PFSK-1 (cell line): ENCODE data around the gene CEACAM1.

Experiments
- POLR2AphosphoS5 ChIP-seq: IDR thresholded peaks from 2 replicates; pipeline ENCODE4 v1.6.1; 2012; ENCODE audit warnings: low read depth, mild to moderate bottlenecking, control low read depth, low read length, moderate library complexity
- SIN3A ChIP-seq: IDR thresholded peaks from 2 replicates; pipeline ENCODE4 v1.6.1; 2012; ENCODE audit warnings: mild to moderate bottlenecking, low read length, moderate library complexity, borderline replicate concordance; ENCODE audit not compliant: insufficient read depth
- TAF1 ChIP-seq: IDR thresholded peaks from 2 replicates; pipeline ENCODE4 v1.6.1; 2012; ENCODE audit warnings: low read length, control low read depth, borderline replicate concordance; ENCODE audit not compliant: insufficient read depth
- TF ChIP-seq, protein P1 (sequence below), 2 experiments: IDR thresholded peaks; 2 replicates each; pipeline versions ENCODE4 v1.6.1 to v1.8.0; 2011 to 2012; ENCODE audit warnings: low read depth in 2 of 2, low read length in 2 of 2, control low read depth in 1 of 2, inconsistent platforms in 1 of 2, mild to moderate bottlenecking in 1 of 2, moderate library complexity in 1 of 2; ENCODE audit not compliant: insufficient read depth in 1 of 2

GRCh38 chr19:42512743-42513304 lies 15.5 kb downstream of the CEACAM1 start:
- no peak for TF ChIP-seq POLR2AphosphoS5
- TF ChIP-seq, protein P1, sequence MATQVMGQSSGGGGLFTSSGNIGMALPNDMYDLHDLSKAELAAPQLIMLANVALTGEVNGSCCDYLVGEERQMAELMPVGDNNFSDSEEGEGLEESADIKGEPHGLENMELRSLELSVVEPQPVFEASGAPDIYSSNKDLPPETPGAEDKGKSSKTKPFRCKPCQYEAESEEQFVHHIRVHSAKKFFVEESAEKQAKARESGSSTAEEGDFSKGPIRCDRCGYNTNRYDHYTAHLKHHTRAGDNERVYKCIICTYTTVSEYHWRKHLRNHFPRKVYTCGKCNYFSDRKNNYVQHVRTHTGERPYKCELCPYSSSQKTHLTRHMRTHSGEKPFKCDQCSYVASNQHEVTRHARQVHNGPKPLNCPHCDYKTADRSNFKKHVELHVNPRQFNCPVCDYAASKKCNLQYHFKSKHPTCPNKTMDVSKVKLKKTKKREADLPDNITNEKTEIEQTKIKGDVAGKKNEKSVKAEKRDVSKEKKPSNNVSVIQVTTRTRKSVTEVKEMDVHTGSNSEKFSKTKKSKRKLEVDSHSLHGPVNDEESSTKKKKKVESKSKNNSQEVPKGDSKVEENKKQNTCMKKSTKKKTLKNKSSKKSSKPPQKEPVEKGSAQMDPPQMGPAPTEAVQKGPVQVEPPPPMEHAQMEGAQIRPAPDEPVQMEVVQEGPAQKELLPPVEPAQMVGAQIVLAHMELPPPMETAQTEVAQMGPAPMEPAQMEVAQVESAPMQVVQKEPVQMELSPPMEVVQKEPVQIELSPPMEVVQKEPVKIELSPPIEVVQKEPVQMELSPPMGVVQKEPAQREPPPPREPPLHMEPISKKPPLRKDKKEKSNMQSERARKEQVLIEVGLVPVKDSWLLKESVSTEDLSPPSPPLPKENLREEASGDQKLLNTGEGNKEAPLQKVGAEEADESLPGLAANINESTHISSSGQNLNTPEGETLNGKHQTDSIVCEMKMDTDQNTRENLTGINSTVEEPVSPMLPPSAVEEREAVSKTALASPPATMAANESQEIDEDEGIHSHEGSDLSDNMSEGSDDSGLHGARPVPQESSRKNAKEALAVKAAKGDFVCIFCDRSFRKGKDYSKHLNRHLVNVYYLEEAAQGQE (IDR thresholded peaks at IDR 0.05; ENCODE audit: insufficient read depth in 1 of 2, low read depth in 2 of 2, low read length in 2 of 2), result no peak
- TF ChIP-seq TAF1, result no peak
- no peak for TF ChIP-seq SIN3A
